Endothelial cell of umbilical vein (primary cell): Measurements from ENCODE around the gene CFAP61. TPM values are rescaled to one million over a fixed set of nuclear protein-coding genes. Genes with fewer than 3 reads are reported as not detected.

Source experiments
- BruUV-seq: library from RNA; stranded (reverse); fragments of 400-500 nt; replicated peaks from 2 replicates; lab custom pipeline; 2021; lab: Mats Ljungman, UMichigan
- CTCF ChIA-PET: fragments of 300-600, 350-600 bp; sonication (Branson Sonifier 250); formaldehyde crosslinking; loops from one replicate; lab custom pipeline; 2021; ENCODE audit warnings: antibody characterized with exemption, inconsistent platforms; lab: Charles Lee
- POLR2A ChIA-PET: fragments of 300-600, 350-600 bp; sonication (Branson Sonifier 250); formaldehyde crosslinking; loops from one replicate; lab custom pipeline; 2021; ENCODE audit warnings: antibody characterized with exemption, inconsistent platforms; lab: Charles Lee
- DNase-seq: peaks from one replicate; pipeline ENCODE4 v3.0.0-alpha.2; 2011; ENCODE audit warnings: low read depth, low spot score
- FAIRE-seq: peaks from 2 replicates; lab custom pipeline; 2011; peaks lifted over from hg19 to GRCh38; lab: Jason Lieb, UNC
- H2AFZ ChIP-seq: 2 replicates; pipeline ENCODE4 v1.6.0; 2012; ENCODE audit warnings: low read depth, low read length, control low read depth, inconsistent platforms
- H3K27ac ChIP-seq: 2 replicates; pipeline ENCODE4 v1.5.1; 2011; ENCODE audit warnings: low read depth, mild to moderate bottlenecking, control low read depth, low read length, moderate library complexity; ENCODE audit not compliant: insufficient read depth
- H3K27me3 ChIP-seq, 2 experiments: 2 replicates each; pipeline versions ENCODE4 v1.6.0 to v1.6.1; 2011; ENCODE audit warnings: low read length in 2 of 2, mixed read lengths in 1 of 2; ENCODE audit not compliant: control insufficient read depth in 2 of 2, insufficient read depth in 2 of 2
- H3K36me3 ChIP-seq, 2 experiments: 2 replicates in 1 of 2; 3 replicates in 1 of 2; pipeline ENCODE4 v1.5.1; 2011; ENCODE audit warnings: low read length in 2 of 2, mild to moderate bottlenecking in 1 of 2, moderate library complexity in 1 of 2; ENCODE audit not compliant: control insufficient read depth in 2 of 2, insufficient read depth in 2 of 2; ENCODE audit errors: extremely low read depth in 1 of 2
- H3K4me1 ChIP-seq: 3 replicates; pipeline ENCODE4 v1.5.1; 2011; ENCODE audit warnings: mild to moderate bottlenecking, low read length; ENCODE audit not compliant: control insufficient read depth, insufficient read depth; ENCODE audit errors: extremely low read depth
- H3K4me2 ChIP-seq: 2 replicates; pipeline ENCODE4 v1.6.1; 2011; ENCODE audit warnings: low read length, control low read depth, mixed read lengths; ENCODE audit not compliant: insufficient read depth
- H3K4me3 ChIP-seq, 3 experiments: fragments of 200-600 bp in 1 of 3; sonication (generic), shearing (Covaris generic) in 1 of 3; replicated peaks in 1 of 3; 2 replicates each; pipeline ENCODE4 v1.5.1; 2011 to 2016; ENCODE audit warnings: control low read depth in 3 of 3, low read length in 3 of 3, mild to moderate bottlenecking in 2 of 3, inconsistent platforms in 1 of 3, low read depth in 1 of 3, moderate library complexity in 1 of 3; ENCODE audit not compliant: insufficient read depth in 1 of 3
- H3K79me2 ChIP-seq: 2 replicates; pipeline ENCODE4 v1.6.0; 2012; ENCODE audit warnings: low read length, inconsistent platforms; ENCODE audit not compliant: control insufficient read depth, insufficient read depth
- H3K9ac ChIP-seq: replicated peaks from 2 replicates; pipeline ENCODE3; 2011; ENCODE audit warnings: low read length, control low read depth; ENCODE audit not compliant: insufficient read depth; ENCODE audit errors: extremely low read depth
- H3K9me1 ChIP-seq: replicated peaks from 3 replicates; pipeline ENCODE4 v1.6.0; 2011; ENCODE audit warnings: mild to moderate bottlenecking, low read length; ENCODE audit not compliant: control insufficient read depth, insufficient read depth; ENCODE audit errors: extremely low read depth
- H3K9me3 ChIP-seq: replicated peaks from 2 replicates; pipeline ENCODE4 v1.5.1; 2012; ENCODE audit warnings: low read length, inconsistent platforms; ENCODE audit not compliant: control insufficient read depth, insufficient read depth
- H4K20me1 ChIP-seq: replicated peaks from 2 replicates; pipeline ENCODE3; 2011; ENCODE audit warnings: mild to moderate bottlenecking, low read length; ENCODE audit not compliant: control insufficient read depth, insufficient read depth; ENCODE audit errors: extremely low read depth
- EZH2 ChIP-seq: IDR thresholded peaks from 2 replicates; pipeline ENCODE4 v1.6.1; 2012; ENCODE audit warnings: borderline replicate concordance, low read depth, mild to moderate bottlenecking, moderate library complexity, low read length, inconsistent platforms; ENCODE audit not compliant: severe bottlenecking
- FOS ChIP-seq: IDR thresholded peaks from 2 replicates; pipeline ENCODE4 v1.6.1; 2011; ENCODE audit warnings: mild to moderate bottlenecking, low read length, moderate library complexity, borderline replicate concordance; ENCODE audit not compliant: insufficient read depth
- GATA2 ChIP-seq: IDR thresholded peaks from 2 replicates; pipeline ENCODE4 v1.7.0; 2011; ENCODE audit warnings: low read depth, mild to moderate bottlenecking, moderate library complexity, mixed read lengths, low read length; ENCODE audit not compliant: insufficient read length, insufficient read depth
- JUN ChIP-seq: IDR thresholded peaks from 2 replicates; pipeline ENCODE4 v1.6.1; 2011; ENCODE audit warnings: borderline replicate concordance, low read depth; ENCODE audit not compliant: insufficient read length, insufficient read depth
- MYC ChIP-seq: IDR thresholded peaks from one replicate; pipeline ENCODE4 v1.6.1; 2011; ENCODE audit warnings: mild to moderate bottlenecking, low read depth, low read length
- POLR2A ChIP-seq: IDR thresholded peaks from 2 replicates; pipeline ENCODE4 v1.6.1; 2012; ENCODE audit warnings: low read depth, mild to moderate bottlenecking, control low read depth, low read length
- POLR2AphosphoS5 ChIP-seq: IDR thresholded peaks from 2 replicates; pipeline ENCODE4 v1.6.1; 2012; ENCODE audit warnings: low read depth, mild to moderate bottlenecking, control low read depth, low read length, moderate library complexity; ENCODE audit not compliant: insufficient read depth
- dilution Hi-C: fragments of 300-500 bp; cut with MboI; formaldehyde crosslinking; loops from one replicate; pipeline ENCODE4 v1.15.0; 2019; ENCODE audit warnings: low sequenced_read_pairs; ENCODE audit not compliant: extremely low pct_ligation_motif_present
- intact Hi-C: fragments of 100-400 bp; cut with micrococcal nuclease; formaldehyde crosslinking; loops from one replicate; pipeline ENCODE4 v1.10.0; 2022
- polyA plus RNA-seq, 4 experiments: library from polyadenylated mRNA; depleted of rRNA in 3 of 4; stranded (reverse) in 3 of 4; unstranded in 1 of 4; fragments of >200 nt; gene quantifications; 2 replicates each; pipeline versions ENCODE4 v1.2.1 to v1.2.3, GENCODE V29; 2011 to 2012; ENCODE audit warnings: missing spikeins in 1 of 4
- total RNA-seq: library from RNA; stranded (reverse); gene quantifications from 2 replicates; pipeline ENCODE4 v1.2.3, GENCODE V29; 2021
- TF ChIP-seq, protein P1 (sequence below): IDR thresholded peaks from 2 replicates; pipeline ENCODE4 v1.6.1; 2011; ENCODE audit not compliant: insufficient read depth, insufficient read length
- TF ChIP-seq, protein P2 (sequence below), 2 donors: IDR thresholded peaks; 1 replicate in 1 of 2; 2 replicates in 1 of 2; pipeline ENCODE4 v1.5.1; 2011; ENCODE audit warnings: low read length in 2 of 2, mild to moderate bottlenecking in 2 of 2, moderate library complexity in 2 of 2, control low read depth in 1 of 2, inconsistent platforms in 1 of 2, low read depth in 1 of 2; ENCODE audit not compliant: insufficient read depth in 1 of 2; ENCODE audit errors: extremely low read depth in 1 of 2

Gene CFAP61
- total and polyA plus RNA-seq, 2 donors (not counting 3 experiments of a cell fraction or from before 2014, with no cell fraction given) = not detected

DNA sequence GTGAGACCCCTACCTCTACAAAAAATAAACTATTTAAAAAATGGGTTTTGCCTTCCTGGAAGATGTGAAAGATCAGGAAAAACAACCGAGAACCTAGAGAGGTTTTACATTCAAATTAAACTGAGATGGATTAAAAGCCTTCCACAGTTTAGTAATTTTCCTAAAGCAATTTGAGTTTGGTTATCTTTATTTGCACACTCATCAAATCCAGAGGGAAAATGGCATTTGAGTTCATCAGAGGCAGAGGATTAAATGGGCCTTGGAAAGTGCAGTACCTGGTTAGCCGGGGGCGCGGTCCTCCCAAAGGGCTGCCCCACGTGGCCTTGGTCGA, 158.6 kb downstream of the CFAP61 start:
- no peaks in the 10 kb centered on the region for H3K4me1 ChIP-seq
- no peaks in the 10 kb centered on the region for H3K9me3 ChIP-seq
- ChIA-PET POLR2A (no interaction called here), CTCF (no interaction called here)
- H3K9ac ChIP-seq = no peak overlapping the region
- no peaks in the 10 kb centered on the region for H3K9me1 ChIP-seq
- H3K27ac ChIP-seq = no peak overlapping the region
- FAIRE-seq (no peak), DNase-seq (no peak)
- H3K27me3 ChIP-seq = peaks cover 0 to 2% of the 10 kb centered on the region in 2 experiments
- dilution Hi-C loops (no loop called here), intact Hi-C loops (no loop called here)
- no peaks in the 10 kb centered on the region for H3K36me3 ChIP-seq
- BruUV-seq = no TSS peak
- H3K4me2 ChIP-seq = no peak overlapping the region
- H4K20me1 ChIP-seq = no peaks in the 10 kb centered on the region
- no peaks in the 10 kb centered on the region for H3K79me2 ChIP-seq
- TF ChIP-seq FOS (no peak), GATA2 (no peak), POLR2A (no peak)
- no peak overlapping the region for H3K4me3 ChIP-seq
- H2AFZ ChIP-seq = no peak overlapping the region

- dilution Hi-C loops (no loop called here), intact Hi-C loops (no loop called here)
- TF ChIP-seq, protein P1, sequence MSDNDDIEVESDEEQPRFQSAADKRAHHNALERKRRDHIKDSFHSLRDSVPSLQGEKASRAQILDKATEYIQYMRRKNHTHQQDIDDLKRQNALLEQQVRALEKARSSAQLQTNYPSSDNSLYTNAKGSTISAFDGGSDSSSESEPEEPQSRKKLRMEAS = no peak
- TF ChIP-seq POLR2AphosphoS5 (no peak), MYC (no peak), POLR2A (no peak), EZH2 (no peak), JUN (no peak), FOS (no peak), GATA2 (no peak)
- TF ChIP-seq, protein P2, sequence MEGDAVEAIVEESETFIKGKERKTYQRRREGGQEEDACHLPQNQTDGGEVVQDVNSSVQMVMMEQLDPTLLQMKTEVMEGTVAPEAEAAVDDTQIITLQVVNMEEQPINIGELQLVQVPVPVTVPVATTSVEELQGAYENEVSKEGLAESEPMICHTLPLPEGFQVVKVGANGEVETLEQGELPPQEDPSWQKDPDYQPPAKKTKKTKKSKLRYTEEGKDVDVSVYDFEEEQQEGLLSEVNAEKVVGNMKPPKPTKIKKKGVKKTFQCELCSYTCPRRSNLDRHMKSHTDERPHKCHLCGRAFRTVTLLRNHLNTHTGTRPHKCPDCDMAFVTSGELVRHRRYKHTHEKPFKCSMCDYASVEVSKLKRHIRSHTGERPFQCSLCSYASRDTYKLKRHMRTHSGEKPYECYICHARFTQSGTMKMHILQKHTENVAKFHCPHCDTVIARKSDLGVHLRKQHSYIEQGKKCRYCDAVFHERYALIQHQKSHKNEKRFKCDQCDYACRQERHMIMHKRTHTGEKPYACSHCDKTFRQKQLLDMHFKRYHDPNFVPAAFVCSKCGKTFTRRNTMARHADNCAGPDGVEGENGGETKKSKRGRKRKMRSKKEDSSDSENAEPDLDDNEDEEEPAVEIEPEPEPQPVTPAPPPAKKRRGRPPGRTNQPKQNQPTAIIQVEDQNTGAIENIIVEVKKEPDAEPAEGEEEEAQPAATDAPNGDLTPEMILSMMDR (IDR thresholded peaks at IDR 0.05; ENCODE audit: extremely low read depth in 1 of 2, insufficient read depth in 1 of 2, low read depth in 1 of 2, low read length in 2 of 2) = no peak
- FAIRE-seq (no peak), DNase-seq (no peak)
- ChIA-PET CTCF (no interaction called here), POLR2A (no interaction called here)
- H3K4me1 ChIP-seq = no peaks in the 10 kb centered on the region
- H3K27ac ChIP-seq = no peak overlapping the region
- H3K36me3 ChIP-seq = no peaks in the 10 kb centered on the region
- no TSS peak for BruUV-seq
- H3K79me2 ChIP-seq = no peaks in the 10 kb centered on the region
- H3K9me3 ChIP-seq = no peaks in the 10 kb centered on the region
- H3K9me1 ChIP-seq = no peaks in the 10 kb centered on the region
- H3K9ac ChIP-seq = no peak overlapping the region
- peaks cover 0 to 2% of the 10 kb centered on the region in 2 experiments for H3K27me3 ChIP-seq
- H3K4me3 ChIP-seq = no peak overlapping the region
- no peaks in the 10 kb centered on the region for H4K20me1 ChIP-seq
- no peak overlapping the region for H2AFZ ChIP-seq
- H3K4me2 ChIP-seq = no peak overlapping the region
Measured at GRCh38 chr20:20211274-20211987, 159.1 kb downstream of the CFAP61 start.
